Measurements from ENCODE around the gene CDC42EP5. TPM values are rescaled to one million over a fixed set of nuclear protein-coding genes. Genes with fewer than 3 reads are reported as not detected.
"Not testable (repeated sequence)": the region's sequence is repeated elsewhere in the genome, so short reads cannot be mapped to it uniquely, and the experiment has no call there.

The CDC42EP5 gene
- total RNA-seq, 1 donor from 2014 or later: 33.4 TPM

- H3K27ac ChIP-seq: peak overlapping the region; percentile 23
Measured at GRCh38 chr19:54469496-54469934, 3.6 kb downstream of the CDC42EP5 start.

GRCh38 chr19:54466110-54466480, 7.0 kb downstream of the CDC42EP5 start:
- intact Hi-C loops (cut with DNase I); H3K27ac ChIP-seq; DNase-seq (ENCODE audit: extremely low spot score in 2 of 2); H3K4me3 ChIP-seq; H3K9me3 ChIP-seq; H3K27me3 ChIP-seq: not testable (repeated sequence)
- H3K4me1 ChIP-seq: peaks cover 53% of the 10 kb centered on the region
- H3K36me3 ChIP-seq: peaks cover 0 to 11% of the 10 kb centered on the region in 2 donors

More at GRCh38 chr19:54469496-54469934, 3.6 kb downstream of the CDC42EP5 start:
- TF ChIP-seq POLR2A (IDR thresholded peaks at IDR 0.05): no peak
- TF ChIP-seq CTCF (IDR thresholded peaks at IDR 0.05): no peak
- no peak for TF ChIP-seq POLR2AphosphoS5 (IDR thresholded peaks at IDR 0.05; ENCODE audit: insufficient read depth in 1 of 2, low read depth in 1 of 2)
- Histone ChIP-seq H3K4me1 (peaks cover 50% of the 10 kb centered on the region), H3K36me3 (no peaks in the 10 kb centered on the region), H3K4me3 (no peak overlapping the region), H3K9me3 (no peaks in the 10 kb centered on the region), H3K27me3 (no peaks in the 10 kb centered on the region)
- intact Hi-C loops (cut with DNase I): no loop called here
- DNase-seq (ENCODE audit: extremely low spot score in 2 of 2): no peak

DNA sequence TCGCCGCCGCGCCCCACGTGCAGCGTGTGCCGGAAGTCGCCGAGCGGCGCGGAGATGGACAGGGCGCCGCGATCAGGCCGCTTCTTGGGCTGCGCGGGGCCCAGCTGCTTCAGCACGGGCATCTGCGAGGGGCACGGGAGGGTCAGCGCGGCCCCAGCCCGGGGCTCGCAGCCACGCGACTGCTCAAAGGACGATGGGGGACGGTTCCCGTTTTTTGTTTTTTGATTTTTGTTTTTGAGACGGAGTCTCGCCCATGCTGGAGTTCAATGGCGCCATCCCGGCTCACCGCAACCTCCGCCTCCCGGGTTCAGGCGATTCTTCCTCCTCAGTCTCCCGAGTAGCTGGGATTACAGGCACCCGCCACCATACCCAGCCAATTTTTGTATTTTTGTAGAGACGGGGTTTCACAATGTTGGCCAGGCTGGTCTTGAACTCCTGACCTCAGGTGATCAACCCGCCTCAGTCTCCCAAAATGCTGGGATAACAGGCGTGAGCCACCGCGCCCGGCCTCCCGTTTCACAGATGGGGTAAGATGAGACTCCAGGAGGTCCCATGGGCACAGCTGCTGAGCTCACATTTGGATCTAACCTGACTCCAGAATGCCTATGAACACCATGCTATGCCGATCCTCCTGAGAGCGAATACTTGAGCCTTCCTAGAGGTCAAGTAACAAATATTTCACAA, 7.5 kb downstream of the CDC42EP5 start:
- no peaks in the 10 kb centered on the region for H3K9me3 ChIP-seq
- no peak for TF ChIP-seq POLR2A (IDR thresholded peaks at IDR 0.05)
- no peak for TF ChIP-seq CTCF (IDR thresholded peaks at IDR 0.05)
- TF ChIP-seq POLR2AphosphoS5 (IDR thresholded peaks at IDR 0.05; ENCODE audit: insufficient read depth in 1 of 2, low read depth in 1 of 2): no peak
- H3K27me3 ChIP-seq: no peaks in the 10 kb centered on the region
- DNase-seq (ENCODE audit: extremely low spot score in 2 of 2): no peak
- peak overlapping the region in 1 of 2 donors; percentile 64 for H3K4me3 ChIP-seq
- intact Hi-C loops (cut with DNase I): no loop called here
- H3K36me3 ChIP-seq: peaks cover 0 to 17% of the 10 kb centered on the region in 2 donors
- H3K4me1 ChIP-seq: peaks cover 49% of the 10 kb centered on the region
- no peak overlapping the region for H3K27ac ChIP-seq

- peak overlapping the region; percentile 62 to 64 for H3K4me3 ChIP-seq
- DNase-seq (ENCODE audit: extremely low spot score in 2 of 2): peak in 1 of 2 donors; percentile 94
- no peaks in the 10 kb centered on the region for H3K27me3 ChIP-seq
- TF ChIP-seq POLR2AphosphoS5 (IDR thresholded peaks at IDR 0.05; ENCODE audit: insufficient read depth in 1 of 2, low read depth in 1 of 2) (peak; percentile 62 to 84), CTCF (IDR thresholded peaks at IDR 0.05) (peak in 1 of 3 experiments; percentile 8), POLR2A (IDR thresholded peaks at IDR 0.05) (no peak)
- peaks cover 0 to 24% of the 10 kb centered on the region in 2 donors for H3K36me3 ChIP-seq
- peak overlapping the region; percentile 90 for H3K27ac ChIP-seq
- intact Hi-C loops (cut with DNase I): no loop called here
- H3K4me1 ChIP-seq: peaks cover 41% of the 10 kb centered on the region
- H3K9me3 ChIP-seq: no peaks in the 10 kb centered on the region
Measured at GRCh38 chr19:54464630-54465425, 8.3 kb downstream of the CDC42EP5 start.

DNA sequence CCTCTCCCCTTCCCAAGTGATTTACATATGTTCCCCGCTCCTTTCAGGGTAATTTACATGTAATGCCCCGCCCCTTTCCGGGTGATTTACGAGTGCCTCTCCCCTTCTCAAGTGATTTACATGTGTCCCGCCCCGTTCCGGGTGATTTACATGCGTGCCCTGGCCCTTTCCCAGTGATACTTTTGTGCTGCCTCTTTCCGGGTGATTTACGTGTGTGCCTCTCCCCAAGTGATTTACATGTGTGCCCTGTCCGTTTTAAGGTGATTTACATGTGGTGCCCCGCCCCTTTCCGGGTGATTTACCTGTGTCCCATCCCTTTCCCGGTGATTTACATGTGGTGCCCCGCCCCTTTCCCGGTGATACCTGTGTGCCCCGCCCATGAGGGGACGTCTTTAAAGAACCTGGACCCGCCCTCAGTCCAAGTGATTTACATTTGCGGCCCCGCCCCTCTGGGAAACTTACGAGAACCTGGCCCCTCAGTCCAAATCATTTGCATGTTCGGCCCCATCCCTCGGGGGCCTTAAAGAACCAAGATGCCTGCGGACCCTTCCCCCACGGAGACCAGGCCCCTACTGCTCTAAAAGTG, 9.0 kb downstream of the CDC42EP5 start:
- Histone ChIP-seq H3K9me3 (no peaks in the 10 kb centered on the region), H3K4me3 (peak overlapping the region; percentile 62 to 64), H3K36me3 (peaks cover 0 to 30% of the 10 kb centered on the region in 2 donors), H3K27me3 (no peaks in the 10 kb centered on the region), H3K27ac (peak overlapping the region; percentile 90), H3K4me1 (peaks cover 35% of the 10 kb centered on the region)
- peak in 1 of 2 donors; percentile 99 for DNase-seq (ENCODE audit: extremely low spot score in 2 of 2)
- TF ChIP-seq POLR2AphosphoS5 (IDR thresholded peaks at IDR 0.05; ENCODE audit: insufficient read depth in 1 of 2, low read depth in 1 of 2): no peak
- TF ChIP-seq POLR2A (IDR thresholded peaks at IDR 0.05): no peak
- intact Hi-C loops (cut with DNase I): no loop called here

All from vagina (tissue), 2 donors.